Fibroblast of mammary gland (primary cell): Measurements from ENCODE around the gene LRMDA.
"Not testable (repeated sequence)": the region's sequence is repeated elsewhere in the genome, so short reads cannot be mapped to it uniquely, and the experiment has no call there.

Experiments used
- DNase-seq: peaks from one replicate; pipeline ENCODE4 v3.0.0-alpha.2; 2010; ENCODE audit warnings: low read depth
- H3K4me3 ChIP-seq: 2 replicates; pipeline ENCODE4 v1.5.1; 2011; ENCODE audit warnings: low read depth, mild to moderate bottlenecking, low read length, moderate library complexity; ENCODE audit not compliant: control insufficient read depth
- CTCF ChIP-seq: conservative IDR thresholded peaks from 2 replicates; pipeline ENCODE4 v1.5.1; 2011; ENCODE audit warnings: low read depth, low read length, inconsistent platforms; ENCODE audit not compliant: control insufficient read depth, insufficient read depth

Gene LRMDA

GRCh38 chr10:76581506-76582256 is 1150.3 kb downstream of the LRMDA start:
- no peak for TF ChIP-seq CTCF
- no peak overlapping the region for H3K4me3 ChIP-seq
- DNase-seq, result no peak

GRCh38 chr10:76582531-76582930 is 1151.1 kb downstream of the LRMDA start:
- H3K4me3 ChIP-seq, result no peak overlapping the region
- DNase-seq, result no peak
- TF ChIP-seq CTCF, result no peak

- H3K4me3 ChIP-seq, result no peak overlapping the region
- TF ChIP-seq CTCF, result no peak
- peak; percentile 80 for DNase-seq
Measured at GRCh38 chr10:76583711-76584161, 1152.3 kb downstream of the LRMDA start.

- DNase-seq, H3K4me3 ChIP-seq: not testable (repeated sequence)
Measured at GRCh38 chr10:76584466-76584865, 1153.0 kb downstream of the LRMDA start.
